GM21723 (cell line): Measurements from ENCODE around the gene DPCD.

Experiments used
- ATAC-seq: cut with Tn5 transposase; IDR thresholded peaks from one replicate; pipeline ENCODE4 v1.9.1; 2021; ENCODE audit warnings: mild to moderate bottlenecking, moderate library complexity; ENCODE audit not compliant: unreplicated experiment

Gene DPCD

DNA sequence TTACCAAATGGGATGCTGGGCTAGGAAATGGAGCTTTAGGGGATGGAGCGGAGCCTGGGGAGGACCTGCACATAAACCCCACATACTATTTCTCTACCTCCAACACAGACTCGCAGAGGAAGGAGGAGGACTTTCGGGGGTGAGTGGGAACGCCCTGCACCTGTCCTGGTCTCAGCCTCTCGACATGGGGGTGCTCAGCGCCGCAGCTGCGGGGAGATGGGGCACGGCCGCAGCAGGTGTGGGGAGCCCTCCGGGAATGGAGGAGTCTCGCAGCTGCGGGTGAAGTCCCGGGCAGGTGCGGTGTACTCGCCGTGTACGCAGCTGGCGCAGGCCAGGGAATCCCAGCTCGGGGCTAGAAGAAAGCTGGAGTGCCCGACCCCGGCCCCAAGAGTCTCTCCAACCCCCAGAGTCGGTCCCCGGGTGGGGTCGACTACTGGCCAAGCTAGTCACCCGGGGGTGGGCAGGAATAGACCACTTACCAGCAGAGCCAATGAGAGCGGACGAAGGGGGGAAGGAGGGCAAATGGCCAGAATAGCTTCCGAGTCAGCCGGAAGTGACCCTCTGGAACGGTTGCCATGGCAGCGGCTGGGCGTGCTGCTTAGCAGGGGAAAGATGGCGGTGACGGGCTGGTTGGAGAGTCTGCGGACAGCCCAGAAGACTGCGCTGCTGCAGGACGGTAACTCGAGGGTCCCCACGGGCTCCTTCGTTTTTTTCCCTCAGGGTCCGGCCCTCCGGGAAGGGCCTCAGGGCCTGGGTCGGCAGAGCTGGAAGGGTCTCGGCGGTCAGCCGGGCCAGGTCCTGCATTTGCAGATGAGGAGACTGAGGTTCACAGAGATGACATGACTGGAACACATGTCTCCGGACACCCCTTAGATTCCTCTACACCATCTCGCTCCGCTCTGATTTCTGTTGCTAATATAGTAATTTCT is at the start of gene DPCD, which contains the start of gene POLL:
Gene DPCD, plus strand, starts transcription at position 597 of the 929 bp plus-strand sequence. Its CDS starts 16 bp downstream, at position 613.
Gene POLL, minus strand, starts transcription at position 533 of the 929 bp plus-strand sequence. CDS start 897 bp downstream, outside the sequence.
- peak; percentile 98 for ATAC-seq

DNA sequence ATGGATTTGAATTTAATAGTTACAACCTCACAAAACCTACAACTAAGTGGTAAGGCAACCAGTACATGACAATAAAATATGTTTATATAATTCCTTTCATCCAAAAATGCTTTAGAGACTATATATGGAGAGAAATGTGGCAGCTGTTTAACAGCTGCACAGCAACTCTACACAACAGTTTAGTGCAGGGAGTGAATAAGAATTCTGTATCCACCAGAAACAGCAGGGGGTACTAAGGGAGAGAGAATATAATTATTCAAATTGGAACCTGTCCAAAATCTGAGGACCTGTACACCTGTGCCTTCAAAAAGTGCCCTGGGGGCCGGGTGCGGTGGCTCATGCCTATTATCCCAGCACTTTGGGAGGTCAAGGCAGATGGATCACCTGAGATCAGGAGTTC is 49.7 kb upstream of the DPCD start:
- ATAC-seq = no peak

DNA sequence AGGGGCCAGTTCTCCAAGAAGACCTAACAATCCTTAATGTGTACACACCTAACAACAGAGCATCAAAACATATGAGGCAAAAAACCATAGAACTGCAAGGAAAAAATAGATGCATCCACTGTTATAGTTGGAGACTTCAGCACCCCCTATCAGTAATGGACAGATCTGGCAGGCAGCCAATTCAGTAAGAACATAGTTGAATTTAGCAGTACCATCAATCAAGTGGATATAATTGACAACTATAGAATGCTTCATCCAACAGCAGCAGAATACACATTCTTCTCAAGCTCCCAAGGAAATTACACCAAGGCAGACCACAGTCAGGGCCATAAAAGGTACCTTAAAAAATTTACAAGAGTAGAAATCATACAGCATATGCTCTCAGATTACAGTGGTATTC is 42.2 kb upstream of the DPCD start:
- no peak for ATAC-seq

DNA sequence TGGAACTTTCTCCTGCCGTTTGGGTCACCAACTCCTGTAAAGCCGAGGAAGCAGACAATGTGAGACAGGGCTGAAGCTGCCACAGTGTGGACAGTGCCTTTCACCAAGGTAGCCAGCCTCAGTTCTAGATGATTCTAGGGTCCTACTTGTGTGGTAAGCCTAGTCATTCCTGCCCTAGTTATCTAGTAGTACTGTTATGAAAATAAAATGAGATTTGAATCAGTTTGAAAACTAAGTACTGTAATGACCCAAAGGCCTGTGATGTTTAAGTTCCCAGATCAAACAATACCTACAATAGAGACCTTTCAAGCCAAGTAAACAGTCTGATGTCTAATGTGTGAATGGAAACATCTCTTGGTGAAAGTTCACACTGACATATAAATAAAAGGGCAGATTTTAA is 37.2 kb upstream of the DPCD start:
- no peak for ATAC-seq

DNA sequence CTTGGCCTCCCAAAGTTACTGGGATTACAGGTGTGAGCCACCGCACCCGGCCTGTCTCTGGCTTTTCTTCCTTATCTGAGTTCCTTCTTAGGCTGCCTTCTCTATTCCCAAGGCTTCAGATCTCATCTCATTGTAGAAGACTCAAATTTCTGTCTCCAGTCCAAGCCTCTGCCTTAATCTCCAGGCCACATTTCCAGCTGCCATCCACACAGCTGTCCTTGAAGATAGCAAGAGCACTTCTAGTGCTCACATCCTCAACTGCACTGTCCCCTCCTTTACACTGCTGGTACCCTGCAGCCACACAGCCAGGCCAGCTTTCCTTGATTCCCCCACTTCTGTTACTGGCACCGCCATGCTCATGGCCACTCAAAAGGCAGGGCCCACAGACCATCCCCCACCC is 35.7 kb upstream of the DPCD start:
- no peak for ATAC-seq

DNA sequence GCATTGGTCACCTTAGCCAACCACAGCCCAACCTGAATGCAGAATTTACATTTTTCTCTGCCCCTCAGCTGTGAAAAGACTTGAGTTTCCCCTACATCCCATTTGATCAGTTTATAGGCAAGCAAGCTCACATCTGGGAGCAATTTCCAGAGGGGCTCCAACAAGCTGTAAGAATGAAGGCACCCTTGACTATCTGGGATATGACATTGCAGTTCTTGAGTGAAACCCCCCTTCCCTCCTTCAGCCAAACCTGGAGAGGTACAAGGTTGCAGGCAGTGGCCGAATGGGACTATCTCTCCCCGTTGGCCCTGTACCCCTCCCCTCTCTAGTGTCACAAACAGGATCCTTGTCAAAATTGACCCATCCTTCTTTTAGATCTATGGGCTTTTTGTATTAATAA is 30.6 kb upstream of the DPCD start:
- no peak for ATAC-seq

DNA sequence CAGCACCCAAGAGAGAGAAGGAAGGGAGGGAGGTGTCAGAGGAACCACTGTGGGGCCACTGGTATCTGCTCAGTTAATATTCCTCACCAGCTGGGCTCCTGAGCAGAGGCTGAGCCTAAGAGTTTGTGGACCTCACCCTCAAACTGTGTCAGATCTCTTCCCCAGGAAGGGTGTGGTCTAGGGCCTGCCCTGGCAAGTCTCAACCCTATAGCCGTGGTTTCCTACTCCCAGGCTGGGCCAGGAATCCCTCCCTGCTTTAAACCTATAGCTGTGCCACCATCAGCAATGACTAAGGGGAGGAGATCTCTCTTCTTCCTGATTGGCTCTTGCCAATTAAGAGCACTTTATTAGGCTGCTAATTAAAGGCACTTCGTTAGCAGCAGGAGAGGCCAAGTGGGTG is 29.9 kb upstream of the DPCD start:
- no peak for ATAC-seq

DNA sequence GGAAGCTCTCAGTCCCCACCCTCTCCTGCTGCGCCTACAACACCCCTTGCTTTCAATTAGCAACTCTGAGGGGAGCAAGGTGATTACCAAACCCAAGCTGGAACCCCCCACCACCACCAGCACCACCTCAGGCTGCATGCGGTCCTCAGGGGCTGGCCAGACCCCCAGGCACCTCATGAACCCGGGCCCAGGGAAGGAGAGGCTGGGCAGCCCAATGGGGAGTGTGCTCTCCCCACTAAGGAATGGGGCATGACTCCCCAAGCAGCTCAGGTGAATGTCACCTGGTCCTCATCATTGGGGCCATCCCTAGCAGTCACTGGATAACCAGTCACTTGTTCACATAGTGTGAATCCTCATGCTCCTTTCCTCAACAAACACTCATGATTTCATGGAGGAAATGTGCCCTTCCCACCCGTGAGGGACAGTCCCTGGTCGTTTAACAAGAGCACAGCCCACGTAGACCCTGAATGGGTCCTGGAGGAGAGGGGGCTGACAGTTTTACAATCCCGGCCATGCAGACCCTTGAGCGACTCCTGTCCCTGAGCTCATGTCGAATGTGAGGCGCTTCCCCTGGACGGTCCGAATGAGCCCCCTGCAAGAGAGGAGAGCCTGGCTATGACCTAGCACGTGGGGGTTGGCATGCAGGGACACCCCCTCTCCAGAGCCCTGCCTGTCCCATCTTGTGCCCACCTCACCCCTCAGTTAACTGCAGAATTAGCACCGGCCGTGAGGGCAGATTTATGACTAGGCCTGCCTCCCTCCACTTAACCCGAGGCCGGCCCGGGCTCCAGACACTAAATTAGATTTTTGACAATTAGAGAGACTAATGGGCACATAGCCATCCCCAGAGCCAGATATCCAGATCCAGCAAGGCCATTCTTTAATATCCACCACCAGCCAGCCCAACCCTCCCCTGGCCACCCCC is 29.2 kb upstream of the DPCD start:
- no peak for ATAC-seq

DNA sequence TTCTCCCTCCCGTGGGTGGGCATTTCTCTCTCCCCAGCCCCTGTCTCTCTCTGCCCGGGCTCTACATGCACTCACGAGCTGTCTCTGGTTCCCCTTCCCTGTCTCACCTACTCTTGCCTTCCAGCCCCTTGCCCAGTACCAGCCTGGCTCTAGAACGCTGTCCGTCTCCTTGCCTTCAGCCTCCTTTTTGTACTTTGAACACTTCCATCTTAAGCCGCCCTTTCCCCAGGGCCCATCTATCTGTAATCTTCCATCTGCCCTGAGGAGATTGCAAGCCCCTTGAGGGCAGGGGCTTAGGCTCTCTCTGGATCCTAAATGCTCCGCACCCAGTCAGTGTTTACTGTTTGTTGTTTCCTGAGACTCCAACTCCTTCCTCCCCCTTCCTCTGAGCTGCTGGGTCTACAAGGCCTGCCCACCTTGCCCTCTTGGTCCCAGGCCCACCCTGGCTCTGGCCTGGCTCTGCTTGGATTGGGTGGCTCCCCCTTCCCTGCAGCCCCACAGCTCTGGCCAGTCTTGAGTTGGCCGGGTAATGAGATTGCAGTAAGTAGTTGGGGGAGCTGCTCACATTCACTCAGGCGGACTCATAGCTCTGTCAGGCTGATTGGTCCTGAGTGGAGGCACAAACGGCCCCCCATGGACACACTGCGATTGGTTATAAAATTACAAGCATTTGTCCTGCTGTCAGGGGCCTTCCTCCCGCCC is 28.4 kb upstream of the DPCD start:
- ATAC-seq = no peak

DNA sequence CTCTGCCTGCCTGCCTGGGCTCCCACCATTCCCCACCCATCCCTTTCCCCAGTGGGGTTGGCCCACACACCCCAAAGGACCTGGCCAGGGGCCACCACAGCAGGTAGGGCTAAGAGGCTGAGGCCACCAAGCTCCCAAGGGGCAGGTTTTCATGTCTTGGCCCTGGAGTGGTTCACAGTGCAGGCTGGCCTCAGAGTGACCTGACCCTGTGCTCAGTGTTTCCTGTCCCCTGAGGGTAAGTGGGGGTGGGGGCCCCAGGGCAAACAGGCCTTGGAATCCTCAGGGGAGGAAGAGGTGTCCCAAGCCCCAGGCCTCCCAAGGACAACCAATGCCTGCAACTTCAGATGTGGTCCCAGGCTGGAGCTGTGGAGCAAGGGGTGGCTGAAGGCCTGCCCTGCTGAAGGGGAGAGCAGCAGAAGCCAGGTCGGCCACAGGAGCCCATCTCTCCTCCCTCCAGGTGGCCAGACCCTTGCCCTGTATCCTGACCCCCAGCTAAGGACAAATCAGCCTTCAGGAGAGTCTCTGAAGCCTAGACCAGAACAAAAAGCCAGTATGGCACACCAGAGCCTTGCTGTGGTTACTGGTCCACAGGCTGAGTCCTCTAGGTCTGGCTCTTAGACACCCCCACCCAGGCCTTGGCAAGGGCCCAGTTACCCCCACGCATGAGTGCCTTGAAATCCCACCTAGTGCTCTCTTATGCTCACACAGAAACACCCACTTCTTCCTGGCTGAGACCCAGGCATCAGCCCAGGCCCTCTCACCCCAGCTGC is 27.6 kb upstream of the DPCD start:
- no peak for ATAC-seq

DNA sequence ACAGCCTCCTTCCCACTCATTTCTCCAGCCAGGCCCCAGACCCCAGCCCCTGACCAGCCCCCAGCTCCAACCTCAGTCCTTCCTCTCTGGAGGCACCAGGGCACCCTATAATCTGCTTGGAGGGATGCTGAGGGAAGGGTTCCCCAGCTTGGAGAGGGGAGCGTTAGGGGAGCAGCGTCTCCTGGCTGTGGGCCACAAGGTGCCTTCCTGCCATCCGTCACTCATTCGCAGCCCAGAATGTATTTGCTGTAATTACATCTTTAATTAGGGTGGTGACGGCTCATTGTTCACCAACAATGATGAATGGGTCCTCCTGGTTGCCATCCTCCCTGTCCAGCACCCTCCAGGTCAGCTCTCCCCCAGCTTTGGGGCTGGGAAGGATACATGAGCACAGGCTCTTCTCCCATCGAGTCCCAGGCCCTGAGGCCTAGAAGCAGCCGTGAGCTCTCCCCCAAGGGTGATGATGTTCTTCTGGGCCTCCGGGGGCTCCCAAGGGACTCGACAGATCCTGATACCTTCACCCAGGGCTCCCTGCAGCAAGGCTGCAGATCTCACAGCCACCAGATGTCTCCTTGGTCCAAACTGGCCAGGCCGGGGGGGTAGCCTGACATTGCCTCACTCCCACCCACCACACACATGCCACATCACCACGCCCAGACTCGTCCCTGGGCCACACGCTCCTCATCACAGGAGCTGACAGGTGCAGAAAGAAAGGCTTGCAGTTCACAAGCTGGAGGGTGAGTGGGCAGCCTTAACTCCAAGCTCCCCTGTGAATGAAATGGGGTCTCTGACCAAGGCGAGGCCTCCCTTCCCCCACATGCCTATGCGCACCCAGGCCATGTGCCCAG is 26.8 kb upstream of the DPCD start:
- no peak for ATAC-seq

DNA sequence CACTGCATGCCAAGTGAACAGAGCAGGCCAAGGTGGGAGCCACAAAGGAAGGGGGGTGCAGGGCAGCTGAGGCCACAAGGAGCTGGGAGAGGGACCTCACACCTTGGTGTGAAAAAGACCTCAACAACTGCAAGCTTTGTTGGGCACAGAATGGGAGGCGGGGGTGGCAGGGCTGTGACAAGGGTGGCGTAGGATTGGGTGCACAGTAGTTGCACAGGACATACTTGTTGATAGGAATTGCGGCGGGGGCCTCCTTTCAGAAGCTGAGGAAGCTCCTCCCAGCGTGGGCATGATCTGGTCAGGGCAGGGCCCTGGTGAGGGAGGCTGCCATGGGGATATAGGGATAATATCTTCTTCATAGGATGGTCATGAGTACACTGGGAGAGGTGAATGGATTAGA is 25.9 kb upstream of the DPCD start:
- no peak for ATAC-seq

DNA sequence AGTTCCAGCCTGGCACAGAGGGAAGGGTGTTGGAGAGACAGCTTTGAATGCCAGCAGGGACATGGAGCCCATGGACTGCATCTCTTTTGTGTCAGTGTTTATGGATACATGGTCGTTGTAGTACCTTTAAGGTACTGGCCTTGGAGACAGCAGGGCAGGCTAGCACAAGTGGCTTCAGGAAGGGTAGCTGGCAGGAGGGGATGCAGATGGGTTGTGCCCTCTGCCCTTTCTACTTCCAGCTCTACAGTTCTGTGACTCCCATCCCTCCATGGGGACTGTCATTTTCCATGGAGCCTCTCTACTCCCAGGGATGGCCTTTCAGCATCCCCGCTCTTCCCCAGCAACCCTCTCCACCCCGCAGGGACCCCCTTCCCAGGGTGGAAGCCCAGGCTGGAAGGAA is 25.1 kb upstream of the DPCD start:
- ATAC-seq = no peak

DNA sequence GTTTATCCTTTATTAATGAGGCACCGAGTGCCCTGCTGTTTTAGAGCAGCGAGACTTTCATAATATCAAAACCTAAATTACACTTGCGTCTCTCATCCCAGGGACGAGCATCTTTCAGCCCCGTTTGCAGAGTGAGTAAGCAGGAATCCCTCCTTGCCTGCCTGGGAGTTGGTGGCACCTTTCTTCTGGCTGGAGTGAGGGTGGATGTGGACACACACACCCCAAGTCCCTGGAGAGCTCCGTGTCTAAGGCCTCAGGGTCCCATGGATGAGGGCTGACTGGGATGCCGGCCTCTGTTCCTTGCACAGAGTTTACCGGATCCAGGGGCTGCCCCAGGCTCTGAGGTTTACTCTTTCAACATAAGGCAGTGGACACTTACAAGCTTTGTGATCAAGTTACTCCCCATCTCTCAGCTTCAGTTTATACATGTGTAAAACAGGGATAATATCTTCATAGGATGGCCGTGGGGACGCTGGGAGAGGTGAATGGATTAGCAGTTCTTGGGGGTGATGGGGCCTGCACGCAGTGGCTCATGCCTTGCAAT is 24.6 kb upstream of the DPCD start:
- no peak for ATAC-seq

DNA sequence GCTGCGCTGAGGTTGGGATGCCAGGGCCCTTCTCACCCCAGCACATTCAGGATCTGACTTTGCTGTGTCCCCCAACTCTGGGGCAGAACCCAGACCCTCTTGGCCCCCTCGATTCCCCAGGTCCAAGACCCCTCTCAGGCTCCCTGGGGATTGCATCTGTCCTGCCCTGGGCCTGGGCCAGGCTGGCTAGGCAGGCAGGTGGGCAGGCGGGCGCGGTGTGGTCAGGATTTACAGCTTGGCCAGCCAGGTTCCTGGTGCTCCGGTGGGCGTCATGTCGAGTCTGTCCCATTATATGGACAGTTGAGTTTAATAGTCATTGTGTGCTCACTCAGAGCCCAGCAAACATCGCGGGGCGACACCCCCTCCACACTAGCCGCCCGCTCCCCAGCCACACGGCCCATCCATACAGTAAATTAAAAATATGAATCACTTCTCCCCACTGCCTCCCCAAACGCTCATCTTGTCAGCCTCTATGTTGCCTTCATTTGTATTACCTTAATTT is 23.6 kb upstream of the DPCD start:
- ATAC-seq = no peak

DNA sequence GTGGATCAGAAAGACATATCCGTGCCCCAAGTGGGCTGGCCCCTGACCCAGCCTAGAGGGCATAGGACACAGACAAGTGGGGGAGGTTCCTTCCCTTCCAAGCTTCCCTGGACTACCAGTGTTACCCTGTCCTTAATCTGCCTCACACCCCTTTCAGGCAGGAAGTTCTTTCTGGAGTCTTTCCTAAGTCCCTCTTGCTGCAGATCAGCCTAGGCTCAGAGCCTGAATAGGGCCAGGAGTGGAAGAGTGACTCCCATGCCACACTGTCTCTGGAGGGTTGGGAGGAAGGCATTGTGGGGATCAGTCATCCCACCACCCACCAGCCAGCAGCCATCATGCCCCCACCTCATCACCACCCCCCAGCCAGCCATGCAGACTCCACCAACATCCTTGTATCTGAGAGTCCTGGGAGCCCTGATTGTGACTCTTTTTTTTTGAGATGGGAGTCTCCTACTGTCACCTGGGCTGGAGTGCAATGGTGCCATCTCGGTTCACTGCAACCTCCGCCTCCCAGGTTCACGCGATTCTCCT is 22.7 kb upstream of the DPCD start:
- no peak for ATAC-seq

DNA sequence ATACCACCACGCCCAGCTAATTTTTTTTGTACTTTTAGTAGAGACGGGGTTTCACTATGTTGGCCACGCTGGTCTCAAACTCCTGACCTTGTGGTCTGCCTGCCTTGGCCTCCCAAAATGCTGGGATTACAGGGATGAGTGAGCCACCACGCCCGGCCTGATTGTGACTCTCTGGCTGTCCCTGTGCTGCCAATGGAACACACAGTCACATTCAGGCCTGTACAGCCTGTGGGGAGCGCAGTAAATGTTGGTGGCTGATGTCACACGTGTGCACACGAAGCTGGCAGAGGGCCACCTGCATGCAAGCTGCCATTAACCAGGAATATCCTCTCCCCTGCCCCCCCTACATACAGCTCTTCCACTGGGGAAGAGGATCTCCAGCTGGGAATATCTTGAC is 22.2 kb upstream of the DPCD start:
- ATAC-seq = no peak

DNA sequence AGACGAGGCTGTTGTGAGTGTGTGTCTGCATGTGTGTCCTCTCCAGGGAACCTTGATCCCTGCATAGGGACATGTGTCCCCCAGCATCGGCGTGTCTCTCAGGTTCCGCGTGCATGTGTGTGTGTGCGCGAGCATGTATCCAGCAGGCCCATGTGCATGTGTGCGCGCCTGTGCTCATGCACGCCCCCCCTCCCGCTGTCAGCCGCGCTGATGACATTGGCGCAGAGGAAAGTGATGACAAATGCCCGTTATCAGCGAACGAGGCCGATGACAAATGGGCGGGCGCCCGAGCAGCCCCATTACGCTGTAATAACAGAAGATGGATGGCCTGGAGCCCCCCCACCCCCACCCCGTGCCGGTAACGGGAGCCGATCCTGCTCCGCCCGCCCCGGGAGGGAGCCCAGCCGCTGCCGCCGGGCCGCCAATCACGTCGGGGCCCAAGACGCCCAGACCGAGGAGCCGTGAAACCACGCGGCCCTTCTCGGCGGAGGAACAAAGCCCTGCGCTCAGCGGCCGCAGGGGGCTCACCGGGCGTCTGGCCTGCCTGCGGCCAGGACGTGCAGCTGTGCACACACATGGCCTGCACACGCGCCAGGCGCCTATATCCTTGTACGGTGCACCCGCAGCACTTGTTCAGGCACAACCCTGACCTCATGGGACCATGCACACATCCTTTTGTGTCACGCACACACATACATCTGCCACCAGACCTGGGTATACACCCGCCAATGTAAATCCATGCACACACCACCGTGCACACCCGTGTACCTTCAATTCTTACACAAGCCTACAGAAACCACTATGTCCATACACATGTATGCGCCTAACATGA is 21.6 kb upstream of the DPCD start:
- ATAC-seq = no peak
